Endometrial microvascular endothelial cells (primary cell): ENCODE results near the gene ECE2. TPM values are rescaled to one million over a fixed set of nuclear protein-coding genes. Genes with fewer than 3 reads are reported as not detected.

ENCODE experiments used
- in situ Hi-C: cut with HindIII; loops from 2 replicates; pipeline ENCODE4 v1.10.0; 2017; ENCODE audit warnings: low sequenced_read_pairs, low pct_unique_long_range_greater_than_20kb; ENCODE audit errors: inconsistent ontology term
- total RNA-seq: library from RNA; depleted of rRNA; stranded (reverse); fragments of >200 nt; gene quantifications from one replicate; pipeline ENCODE4 v1.2.3, GENCODE V29; 2015; ENCODE audit errors: inconsistent ontology term

The ECE2 gene
- total RNA-seq, 1 donor from 2014 or later: not detected

DNA sequence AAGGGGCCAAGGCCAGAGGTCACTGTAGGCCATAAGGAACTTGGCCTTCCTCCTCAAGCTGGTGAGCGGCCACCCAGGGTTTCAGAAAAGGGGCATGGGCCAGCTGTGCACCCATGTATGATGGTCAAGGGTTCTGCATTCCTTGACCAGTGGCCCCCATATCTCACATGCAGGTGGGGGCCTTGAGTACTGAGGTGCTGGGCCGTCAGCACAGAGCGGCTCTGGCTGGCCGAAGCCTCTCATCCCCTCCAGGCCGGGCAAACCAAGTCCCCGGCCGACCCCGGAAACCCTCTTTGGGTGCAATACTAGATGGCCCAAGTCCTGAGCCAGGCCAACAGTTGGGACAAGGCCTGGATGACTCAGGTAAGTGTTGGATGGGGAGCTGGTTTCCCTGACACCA, 36.6 kb upstream of the ECE2 start:
- in situ Hi-C loops: no loop called here

DNA sequence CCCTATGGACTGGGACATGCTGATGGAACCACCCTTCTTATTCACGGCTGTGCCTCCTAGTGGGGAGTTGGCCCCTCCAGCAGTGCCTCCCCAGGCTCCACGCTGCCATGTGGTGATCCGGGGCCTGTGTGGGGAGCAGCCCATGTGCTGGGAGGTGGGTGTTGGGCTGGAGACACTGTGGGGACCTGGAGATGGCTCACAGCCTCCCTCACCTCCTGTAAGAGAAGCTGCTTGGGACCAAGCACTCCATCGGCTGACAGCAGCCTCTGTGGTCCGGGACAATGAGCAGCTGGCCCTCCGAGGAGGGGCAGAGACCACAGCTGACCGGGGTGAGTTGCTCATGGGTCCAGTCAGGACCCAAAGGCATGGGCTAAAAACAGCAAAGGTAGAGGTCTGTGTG, 36.1 kb upstream of the ECE2 start:
- in situ Hi-C loops: no loop called here

DNA sequence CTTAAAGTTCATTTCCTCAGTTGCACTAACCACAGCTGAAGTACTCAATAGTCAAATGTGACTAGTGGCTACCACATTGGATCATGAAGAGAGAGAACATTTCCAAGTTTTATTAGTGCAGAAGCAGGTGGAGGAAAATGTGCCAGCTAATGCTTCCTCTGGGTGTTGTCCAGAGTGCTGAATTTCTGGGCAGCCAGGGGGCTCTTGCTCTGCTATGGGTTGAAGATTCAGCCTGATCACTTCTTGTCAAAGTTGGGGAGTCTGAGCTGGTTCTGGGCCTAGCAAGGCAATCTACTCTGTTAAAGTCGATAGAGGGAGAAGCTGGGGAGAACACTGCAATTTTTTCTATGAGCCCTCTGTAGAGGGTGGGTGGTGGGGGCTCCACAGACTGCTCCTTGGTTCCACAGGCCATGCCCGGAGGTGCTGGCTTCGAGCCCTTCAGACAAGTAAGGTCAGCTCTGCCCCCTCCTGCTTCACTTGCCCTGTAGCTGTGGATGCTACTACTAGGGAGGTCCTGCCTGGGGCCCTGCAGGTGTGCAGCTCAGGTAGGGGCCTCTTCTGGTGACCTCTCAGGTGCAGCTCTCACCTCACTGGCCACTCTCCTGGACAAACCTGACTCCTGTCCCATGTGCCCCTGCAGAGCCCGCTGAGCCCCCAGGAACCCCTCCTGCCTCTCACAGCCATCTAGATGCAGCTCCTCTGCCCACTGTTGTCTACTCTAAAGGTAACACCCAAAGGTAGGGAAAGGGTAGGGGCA, 35.3 kb upstream of the ECE2 start:
- in situ Hi-C loops: no loop called here

DNA sequence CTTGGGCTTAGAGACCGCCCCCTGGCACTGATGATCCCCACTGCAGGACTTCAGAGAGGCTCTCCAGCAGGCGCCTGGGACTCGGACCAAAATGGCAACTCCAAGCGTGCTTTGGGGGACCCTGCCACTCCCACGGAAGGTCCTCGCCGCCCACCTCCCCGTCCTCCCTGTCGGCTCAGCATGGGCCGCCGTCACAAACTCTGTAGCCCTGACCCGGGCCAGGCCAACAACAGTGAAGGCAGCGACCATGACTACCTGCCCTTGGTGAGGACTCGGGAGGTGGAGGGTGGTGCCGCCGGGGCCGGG, 34.7 kb upstream of the ECE2 start:
- in situ Hi-C loops: no loop called here

DNA sequence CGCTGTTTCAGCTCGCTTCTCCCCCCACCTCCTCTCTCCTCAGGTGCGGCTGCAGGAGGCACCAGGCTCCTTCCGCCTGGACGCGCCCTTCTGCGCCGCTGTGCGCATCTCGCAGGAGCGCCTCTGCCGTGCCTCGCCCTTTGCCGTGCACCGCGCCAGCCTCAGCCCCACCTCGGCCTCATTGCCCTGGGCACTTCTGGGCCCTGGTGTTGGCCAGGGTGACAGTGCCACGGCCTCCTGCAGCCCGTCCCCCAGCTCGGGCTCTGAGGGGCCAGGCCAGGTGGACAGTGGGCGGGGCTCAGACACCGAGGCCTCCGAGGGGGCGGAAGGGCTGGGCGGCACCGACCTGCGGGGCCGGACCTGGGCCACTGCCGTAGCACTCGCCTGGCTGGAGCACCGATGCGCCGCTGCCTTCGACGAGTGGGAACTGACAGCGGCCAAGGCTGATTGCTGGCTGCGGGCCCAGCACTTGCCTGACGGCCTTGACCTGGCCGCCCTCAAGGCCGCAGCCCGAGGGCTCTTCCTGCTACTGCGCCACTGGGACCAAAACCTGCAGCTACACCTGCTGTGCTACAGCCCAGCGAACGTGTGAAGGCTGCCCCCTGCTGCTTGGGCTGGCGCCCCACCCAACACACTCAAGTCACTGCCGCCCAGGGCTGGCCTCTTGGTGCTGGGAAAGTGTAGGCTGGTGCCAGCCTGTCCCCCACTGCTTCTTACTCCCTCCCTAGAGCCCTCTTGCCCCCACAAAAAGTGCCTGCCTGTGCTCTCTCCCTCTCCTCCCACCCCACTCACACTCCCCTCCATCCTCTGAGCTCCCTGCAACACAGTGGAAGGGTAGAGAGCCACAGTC, 34.1 kb upstream of the ECE2 start:
- in situ Hi-C loops: no loop called here

DNA sequence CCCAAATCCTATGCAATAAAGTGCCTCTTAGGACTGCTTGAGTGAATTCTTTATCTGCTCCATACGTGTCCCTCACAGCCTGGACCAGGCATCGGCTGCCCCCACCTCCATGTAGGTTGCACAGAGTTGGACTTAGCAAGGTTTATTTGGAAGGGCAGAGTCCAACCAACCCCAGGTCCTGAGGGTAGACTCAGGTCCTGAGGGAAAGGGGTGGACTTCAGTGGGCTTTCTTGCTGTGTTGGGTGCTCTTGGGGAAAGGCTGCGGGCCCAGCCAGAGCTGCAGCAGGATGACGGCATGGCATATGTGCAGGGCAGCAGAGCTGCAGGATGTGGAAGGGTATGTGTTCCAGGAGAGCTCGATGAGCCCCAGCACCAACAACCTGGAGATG, 33.5 kb upstream of the ECE2 start:
- in situ Hi-C loops: no loop called here

DNA sequence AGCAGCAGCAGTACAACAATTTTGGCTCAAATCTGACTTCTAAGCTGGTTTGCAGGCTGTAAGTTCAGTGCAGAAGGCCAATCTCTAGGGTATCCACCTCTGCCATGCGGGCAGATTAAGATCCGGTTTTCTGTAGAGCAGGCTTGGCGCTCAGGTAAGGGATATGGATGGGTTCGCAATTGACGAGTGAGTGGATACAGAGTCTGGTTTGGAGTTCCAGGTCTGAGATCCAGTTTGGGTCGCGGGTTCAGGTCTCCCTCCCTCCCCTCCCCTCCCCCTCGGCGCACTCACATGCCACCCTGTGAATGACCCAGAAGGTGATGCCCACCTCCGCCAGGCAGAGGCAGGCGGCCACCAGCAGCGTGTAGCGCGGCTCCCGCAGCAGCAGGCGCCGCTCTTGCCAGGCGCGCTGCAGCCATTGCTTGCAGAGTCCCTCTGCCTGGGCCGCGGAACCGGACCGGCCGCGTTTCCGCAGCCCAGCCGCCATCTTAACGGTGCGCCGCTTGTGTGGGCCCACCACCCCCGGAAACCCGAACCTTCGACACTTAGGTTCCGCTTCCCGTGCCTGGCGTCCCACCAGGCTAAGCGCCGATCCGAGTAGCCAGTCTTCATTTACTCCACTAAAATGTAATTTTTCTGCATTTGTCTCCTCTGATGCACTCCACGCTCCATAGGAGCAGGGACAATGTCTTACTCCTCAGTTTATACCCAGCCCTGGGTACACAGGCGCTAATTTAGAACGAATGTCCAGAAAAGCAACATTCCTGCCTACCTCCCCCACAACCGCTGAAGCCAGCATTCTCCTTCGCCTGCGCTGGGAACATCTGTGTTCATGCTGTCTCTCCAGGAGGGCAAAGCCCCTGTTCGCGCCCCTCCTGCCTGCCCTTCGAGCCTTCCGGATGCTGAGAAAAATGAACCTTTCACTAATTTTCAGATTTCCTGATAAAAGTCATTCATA, 27.1 kb upstream of the ECE2 start, which contains the start of gene ALG3:
TSS of gene ALG3 (minus strand) at position 509 of the 958 bp plus-strand sequence. CDS start at position 487, 22 bp downstream.
- in situ Hi-C loops: no loop called here

DNA sequence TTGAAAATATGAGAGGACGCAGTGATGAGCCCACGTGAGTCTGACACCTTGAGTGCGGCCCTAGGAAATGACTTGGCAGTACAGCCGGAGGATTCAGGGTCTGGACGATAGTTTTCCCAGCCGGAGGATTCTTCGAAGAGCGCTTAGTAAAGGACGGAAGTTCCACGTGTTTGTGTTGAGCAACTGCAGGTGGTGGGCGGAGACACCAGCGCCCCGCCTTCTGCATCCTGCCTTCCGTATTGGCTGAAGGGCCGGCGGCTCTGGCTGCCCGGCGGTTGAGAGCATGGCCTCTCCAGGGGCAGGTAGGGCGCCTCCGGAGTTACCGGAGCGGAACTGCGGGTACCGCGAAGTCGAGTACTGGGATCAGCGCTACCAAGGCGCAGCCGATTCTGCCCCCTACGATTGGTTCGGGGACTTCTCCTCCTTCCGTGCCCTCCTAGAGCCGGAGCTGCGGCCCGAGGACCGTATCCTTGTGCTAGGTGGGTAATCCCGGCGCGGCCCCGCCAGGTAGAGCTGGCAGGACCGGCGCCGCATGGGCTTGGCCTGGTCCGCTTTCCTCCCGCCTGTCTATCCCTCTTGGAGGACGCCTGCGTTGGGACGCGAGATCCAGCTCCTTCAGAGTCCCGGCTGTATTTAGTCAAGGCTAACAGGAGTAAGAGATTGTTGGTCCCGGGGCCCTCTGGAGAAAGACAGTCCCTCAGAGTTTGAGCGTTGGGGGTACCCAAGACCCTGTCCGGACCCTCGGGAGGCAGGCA, 26.2 kb upstream of the ECE2 start, which contains the start of gene EEF1AKMT4:
TSS of gene EEF1AKMT4 (plus strand) at position 261 of the 755 bp plus-strand sequence. CDS start at position 284, 23 bp downstream.
- in situ Hi-C loops: no loop called here

DNA sequence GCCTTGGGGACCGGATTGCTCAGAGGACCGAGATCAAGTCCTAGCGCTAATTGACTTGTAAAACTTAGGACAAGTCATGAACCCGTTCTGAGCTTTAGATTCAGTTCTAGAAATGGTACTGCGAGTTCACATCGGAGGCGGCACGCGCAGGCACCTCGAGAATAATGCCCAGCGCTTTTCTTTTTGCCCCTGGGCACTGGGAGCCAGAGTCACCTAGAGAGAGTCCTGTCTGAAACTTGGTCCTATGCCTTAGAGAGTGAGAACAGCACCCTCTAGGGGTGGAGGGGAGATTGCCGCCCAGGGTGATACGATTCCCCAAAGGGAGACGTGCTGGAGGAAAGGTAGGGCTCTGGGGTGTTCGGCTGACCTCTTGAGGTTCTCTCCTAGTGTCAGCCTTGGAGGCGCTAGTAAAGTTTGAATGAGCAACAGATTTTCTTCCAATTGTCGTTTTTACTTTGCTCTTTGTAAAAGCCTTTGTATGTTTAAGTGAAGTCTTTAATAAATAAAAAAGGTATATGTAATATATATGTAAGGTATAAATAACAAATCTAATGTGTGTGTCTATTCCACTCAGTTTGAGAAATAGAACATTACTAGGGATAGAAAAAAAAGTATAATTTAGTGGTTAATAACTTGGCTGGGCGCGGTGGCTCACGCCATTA, 25.5 kb upstream of the ECE2 start:
- in situ Hi-C loops: no loop called here

DNA sequence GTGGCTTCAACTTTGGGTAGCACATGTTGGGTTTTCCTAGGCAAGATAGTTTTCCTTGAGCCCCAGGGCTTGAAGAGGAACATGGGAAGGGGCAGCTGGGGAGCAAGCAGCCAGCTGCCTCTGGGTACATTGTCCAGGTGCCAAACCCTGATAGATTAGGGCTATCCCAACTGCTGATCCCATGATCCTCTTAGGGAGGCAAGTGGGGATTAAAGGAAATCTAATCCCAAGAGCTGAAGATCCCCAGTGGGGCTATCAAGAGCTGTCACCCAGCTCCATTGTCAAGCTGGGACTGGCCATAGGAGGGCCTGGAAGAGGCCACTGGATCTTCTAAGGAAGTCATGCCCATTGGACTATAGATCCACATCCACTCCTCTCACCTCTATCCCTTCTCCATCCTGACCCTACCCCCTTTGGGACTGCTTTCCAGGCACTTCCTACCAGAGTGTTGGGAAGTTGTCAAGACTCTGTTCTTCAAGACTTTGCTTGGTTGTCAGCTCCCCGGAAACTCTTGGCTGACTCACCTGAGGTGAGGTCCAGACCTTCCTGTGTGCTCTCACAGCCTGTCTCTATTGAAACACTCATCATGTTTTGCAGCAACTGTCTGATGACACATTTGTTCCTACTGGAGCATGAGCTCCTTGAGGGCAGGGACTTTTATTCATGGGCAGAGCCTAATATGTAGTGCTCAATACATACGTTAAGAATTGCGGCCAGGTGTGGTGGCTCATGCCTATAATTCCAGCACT, 20.4 kb upstream of the ECE2 start:
- in situ Hi-C loops: no loop called here

DNA sequence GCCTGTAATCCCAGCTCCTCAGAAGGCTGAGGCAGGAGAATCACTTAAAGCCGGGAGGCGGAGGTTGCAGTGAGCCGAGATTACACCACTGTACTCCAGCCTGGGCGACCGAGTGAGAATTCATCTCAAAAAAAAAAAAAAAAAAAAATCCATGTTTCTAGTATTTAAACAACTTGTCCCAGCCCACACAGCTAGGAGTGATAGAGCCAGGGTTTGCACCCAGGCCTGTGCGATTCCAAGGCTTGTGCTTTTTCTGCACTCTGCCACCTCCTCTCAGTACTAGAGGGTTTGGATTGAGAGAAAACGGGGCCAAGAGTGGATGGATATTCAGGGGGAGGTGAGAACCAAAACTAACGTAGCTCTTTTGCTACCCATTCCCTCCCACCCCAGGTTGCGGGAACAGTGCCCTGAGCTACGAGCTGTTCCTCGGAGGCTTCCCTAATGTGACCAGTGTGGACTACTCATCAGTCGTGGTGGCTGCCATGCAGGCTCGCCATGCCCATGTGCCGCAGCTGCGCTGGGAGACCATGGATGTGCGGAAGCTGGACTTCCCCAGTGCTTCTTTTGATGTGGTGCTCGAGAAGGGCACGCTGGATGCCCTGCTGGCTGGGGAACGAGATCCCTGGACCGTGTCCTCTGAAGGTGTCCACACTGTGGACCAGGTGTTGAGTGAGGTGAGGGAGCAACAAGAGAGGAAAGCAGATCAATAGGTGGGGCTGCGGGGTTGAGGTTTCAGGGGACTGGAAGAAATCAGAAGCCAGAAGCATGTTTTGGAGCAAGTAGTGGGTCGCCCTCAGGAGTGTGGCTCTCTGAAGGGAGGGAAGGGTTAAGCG, 18.5 kb upstream of the ECE2 start:
- in situ Hi-C loops: no loop called here

DNA sequence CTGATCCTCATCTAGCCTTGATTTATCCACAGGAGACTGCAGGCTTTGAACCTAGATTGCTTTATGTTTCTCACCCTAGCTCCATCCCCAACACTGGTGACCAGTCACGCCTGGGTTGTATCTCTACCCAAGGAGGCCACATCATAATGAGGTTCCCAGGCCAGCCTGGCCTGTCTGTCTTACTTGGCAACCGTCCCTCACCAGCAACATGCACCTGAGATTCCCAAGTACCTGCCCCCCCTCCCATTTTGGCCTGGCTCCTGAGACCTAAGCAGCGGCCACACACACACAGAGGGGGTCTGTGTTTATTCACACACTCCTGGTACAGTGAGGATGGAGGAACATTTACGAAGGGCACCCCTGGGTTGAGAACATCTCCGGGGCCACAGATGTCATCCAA, 16.9 kb upstream of the ECE2 start:
- in situ Hi-C loops: no loop called here

DNA sequence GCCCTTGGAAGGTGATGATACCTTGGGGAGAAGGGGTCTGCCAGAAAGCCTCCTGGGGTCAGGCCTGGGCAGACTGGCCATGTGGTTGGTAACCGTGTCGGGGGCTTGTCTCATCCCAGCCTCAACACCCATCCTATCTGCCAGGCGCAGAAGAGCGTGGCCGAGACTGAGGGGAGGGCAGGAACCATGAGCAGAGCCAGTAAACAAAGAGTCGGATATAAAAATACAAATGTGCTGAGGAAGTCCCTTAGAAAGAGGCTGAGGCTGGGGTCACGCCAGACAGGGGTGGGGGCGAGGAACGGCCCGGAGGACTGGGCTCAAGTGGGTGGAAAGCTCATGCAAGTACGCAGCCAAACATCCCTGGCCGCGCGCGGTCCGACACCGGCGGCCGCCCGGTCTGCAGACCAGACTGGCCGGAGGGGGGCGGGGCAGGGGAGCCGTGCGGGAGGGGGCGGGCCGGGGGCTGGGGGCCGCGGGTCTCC, 16.4 kb upstream of the ECE2 start:
- in situ Hi-C loops: no loop called here

DNA sequence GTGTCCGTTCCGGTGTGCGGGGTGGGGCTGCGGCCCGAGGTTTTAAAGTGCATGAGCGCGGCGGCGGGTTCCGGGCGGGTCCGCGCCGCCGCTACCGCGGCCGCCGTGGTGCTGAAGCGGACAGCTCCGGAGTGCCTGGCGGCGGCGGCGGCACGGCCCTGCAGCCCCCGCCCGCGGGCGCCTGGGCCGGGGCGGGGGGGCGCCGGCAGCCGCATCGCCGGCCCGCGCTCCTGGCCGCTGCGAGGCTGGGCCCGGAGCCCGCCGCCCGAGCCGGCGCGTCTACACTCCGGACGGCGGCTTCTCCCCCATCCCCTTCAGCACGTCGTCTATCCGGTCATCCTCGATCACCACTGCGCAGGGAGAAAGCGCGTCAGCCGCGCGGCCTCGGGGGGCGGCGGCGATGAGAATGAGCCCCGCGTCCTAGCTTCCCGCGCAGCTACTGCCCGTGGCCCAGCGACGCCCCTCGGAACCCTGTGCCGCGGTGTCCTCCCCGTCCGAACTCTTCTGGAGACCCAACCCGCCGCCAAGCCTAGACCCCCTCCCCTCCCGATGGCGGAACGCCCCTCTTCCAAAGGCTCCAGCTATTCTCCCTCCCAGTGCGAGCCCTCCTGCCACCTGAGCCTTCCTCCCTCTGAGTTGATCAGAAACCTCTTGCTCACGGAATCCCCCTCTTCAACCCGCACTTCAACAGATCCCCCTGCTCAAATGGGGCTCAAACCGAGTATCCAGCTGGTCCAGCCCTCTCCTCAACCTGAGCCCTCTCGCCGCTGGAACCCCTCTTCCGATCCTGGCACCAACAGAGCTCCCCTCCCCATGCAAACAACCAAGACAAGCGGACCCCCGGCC, 15.7 kb upstream of the ECE2 start:
- in situ Hi-C loops: no loop called here

DNA sequence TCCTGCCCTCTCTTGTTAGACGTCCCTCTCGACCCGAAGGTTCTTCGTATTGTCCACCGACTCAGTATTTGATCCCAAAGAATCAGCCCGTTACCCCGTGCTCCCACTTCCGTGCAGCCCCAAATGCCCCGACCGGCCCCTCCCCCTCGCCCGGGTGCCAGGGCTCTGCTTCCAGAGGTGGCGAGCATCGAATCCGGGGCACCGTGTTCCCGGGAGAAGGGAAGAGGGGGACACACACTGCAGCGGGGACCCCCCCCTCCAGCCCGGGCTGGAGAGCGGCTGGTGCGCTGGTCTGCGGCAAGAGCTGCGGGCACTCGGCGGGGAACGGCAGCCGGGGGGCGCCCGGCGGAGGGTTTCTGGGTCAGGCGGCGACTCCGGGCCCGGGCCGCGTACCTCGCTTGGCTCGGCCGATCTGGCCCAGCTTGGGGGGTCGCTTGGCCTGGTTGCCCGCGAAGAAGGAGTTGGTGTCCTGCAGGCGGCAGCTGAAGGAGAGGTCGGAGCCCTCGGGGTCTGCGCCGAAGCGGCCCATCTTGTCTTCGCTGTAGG, 15.0 kb upstream of the ECE2 start:
- in situ Hi-C loops: no loop called here
